ENCODE results near the gene ERF. TPM values are rescaled to one million over a fixed set of nuclear protein-coding genes. Genes with fewer than 3 reads are reported as not detected.

Gene ERF
- total and polyA plus RNA-seq, 10 of the 15 experiments (the other 5 are each of a cell fraction or from before 2014, with no cell fraction given): 0.02 to 51.8 (median 14.4) TPM

DNA sequence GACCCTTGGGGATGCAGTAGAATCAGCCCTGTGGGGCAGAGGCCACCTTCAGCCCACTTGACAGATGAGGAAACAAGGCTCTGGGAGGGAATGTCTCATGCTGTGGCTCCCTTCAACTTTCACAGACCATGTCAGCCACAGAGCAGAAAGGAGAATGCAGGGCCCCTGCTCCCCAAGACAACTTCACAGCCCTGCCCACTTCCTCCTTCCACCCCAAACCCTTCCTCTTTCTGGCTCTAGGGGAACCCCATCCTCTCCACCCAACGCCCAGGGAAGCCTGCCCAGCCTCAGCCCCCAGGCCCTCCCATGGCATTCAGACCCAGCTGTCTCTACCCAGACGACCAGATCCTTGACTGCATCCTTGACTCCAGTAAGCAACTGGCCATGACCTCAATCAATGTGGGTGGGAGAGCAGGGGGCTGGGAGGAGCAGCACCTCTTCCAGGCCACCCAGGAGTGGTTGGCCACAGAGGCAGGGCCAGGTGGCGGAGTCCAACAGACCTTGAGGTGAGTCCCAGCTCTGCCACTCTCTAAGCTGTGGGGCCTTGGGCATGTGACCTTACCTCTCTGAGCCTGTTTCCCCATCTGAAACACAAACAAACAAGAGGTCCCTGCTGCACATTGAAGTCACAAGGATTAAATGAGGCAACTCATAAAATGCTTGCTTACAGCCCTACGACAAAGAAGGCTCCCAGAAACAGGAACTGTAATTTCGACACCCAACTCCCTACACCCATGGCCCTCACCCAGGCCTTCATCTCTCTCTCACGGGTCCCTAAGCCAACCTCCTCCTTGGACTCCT, 53.2 kb downstream of the ERF start (continued):
- no peak for TF ChIP-seq BCLAF1 (IDR thresholded peaks at IDR 0.05)
- no peak for TF ChIP-seq SRF (IDR thresholded peaks at IDR 0.05; ENCODE audit: low read depth in 2 of 2, low read length in 2 of 2)
- TF ChIP-seq PAX8 (IDR thresholded peaks at IDR 0.05): no peak
- TF ChIP-seq SPI1 (IDR thresholded peaks at IDR 0.05; ENCODE audit: borderline replicate concordance, insufficient read depth, low read depth, low read length): peak; percentile 98
- TF ChIP-seq JUNB (IDR thresholded peaks at IDR 0.05): no peak
- TF ChIP-seq NRF1 (conservative IDR thresholded peaks at IDR 0.05; ENCODE audit: low read depth, low read length): no peak
- peak; percentile 40; the same call in 1 of the 2 replicates for TF ChIP-seq TAF1 (IDR thresholded peaks at IDR 0.05; ENCODE audit: borderline replicate concordance, low read depth, low read length)
- TF ChIP-seq, protein P1, sequence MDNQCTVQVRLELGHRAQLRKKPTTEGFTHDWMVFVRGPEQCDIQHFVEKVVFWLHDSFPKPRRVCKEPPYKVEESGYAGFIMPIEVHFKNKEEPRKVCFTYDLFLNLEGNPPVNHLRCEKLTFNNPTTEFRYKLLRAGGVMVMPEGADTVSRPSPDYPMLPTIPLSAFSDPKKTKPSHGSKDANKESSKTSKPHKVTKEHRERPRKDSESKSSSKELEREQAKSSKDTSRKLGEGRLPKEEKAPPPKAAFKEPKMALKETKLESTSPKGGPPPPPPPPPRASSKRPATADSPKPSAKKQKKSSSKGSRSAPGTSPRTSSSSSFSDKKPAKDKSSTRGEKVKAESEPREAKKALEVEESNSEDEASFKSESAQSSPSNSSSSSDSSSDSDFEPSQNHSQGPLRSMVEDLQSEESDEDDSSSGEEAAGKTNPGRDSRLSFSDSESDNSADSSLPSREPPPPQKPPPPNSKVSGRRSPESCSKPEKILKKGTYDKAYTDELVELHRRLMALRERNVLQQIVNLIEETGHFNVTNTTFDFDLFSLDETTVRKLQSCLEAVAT (IDR thresholded peaks at IDR 0.05): peak; percentile 75; the same call in 1 of the 2 replicates
- TF ChIP-seq MEF2A (IDR thresholded peaks at IDR 0.05; ENCODE audit: insufficient read depth, low read depth, low read length): no peak
- TF ChIP-seq, protein P2, sequence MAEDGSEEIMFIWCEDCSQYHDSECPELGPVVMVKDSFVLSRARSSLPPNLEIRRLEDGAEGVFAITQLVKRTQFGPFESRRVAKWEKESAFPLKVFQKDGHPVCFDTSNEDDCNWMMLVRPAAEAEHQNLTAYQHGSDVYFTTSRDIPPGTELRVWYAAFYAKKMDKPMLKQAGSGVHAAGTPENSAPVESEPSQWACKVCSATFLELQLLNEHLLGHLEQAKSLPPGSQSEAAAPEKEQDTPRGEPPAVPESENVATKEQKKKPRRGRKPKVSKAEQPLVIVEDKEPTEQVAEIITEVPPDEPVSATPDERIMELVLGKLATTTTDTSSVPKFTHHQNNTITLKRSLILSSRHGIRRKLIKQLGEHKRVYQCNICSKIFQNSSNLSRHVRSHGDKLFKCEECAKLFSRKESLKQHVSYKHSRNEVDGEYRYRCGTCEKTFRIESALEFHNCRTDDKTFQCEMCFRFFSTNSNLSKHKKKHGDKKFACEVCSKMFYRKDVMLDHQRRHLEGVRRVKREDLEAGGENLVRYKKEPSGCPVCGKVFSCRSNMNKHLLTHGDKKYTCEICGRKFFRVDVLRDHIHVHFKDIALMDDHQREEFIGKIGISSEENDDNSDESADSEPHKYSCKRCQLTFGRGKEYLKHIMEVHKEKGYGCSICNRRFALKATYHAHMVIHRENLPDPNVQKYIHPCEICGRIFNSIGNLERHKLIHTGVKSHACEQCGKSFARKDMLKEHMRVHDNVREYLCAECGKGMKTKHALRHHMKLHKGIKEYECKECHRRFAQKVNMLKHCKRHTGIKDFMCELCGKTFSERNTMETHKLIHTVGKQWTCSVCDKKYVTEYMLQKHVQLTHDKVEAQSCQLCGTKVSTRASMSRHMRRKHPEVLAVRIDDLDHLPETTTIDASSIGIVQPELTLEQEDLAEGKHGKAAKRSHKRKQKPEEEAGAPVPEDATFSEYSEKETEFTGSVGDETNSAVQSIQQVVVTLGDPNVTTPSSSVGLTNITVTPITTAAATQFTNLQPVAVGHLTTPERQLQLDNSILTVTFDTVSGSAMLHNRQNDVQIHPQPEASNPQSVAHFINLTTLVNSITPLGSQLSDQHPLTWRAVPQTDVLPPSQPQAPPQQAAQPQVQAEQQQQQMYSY (CRISPR knock-in tag; IDR thresholded peaks at IDR 0.05): no peak
- TF ChIP-seq ELK1 (IDR thresholded peaks at IDR 0.05; ENCODE audit: low read depth, low read length): no peak
- no peak for TF ChIP-seq BMI1 (IDR thresholded peaks at IDR 0.05; ENCODE audit: borderline replicate concordance)
- peak; percentile 48; the same call in 1 of the 2 replicates for TF ChIP-seq BACH1 (IDR thresholded peaks at IDR 0.05; ENCODE audit: borderline replicate concordance)
- peak; percentile 89 for TF ChIP-seq RELB (IDR thresholded peaks at IDR 0.05; ENCODE audit: low read depth)
